Choroid plexus epithelial cell (primary cell): ENCODE results near the gene LYSMD3.

Source experiments
- DNase-seq: peaks from one replicate; pipeline ENCODE4 v3.0.0-alpha.2; 2010; ENCODE audit warnings: low read depth
- H3K4me3 ChIP-seq: 2 replicates; pipeline ENCODE4 v1.5.1; 2011; ENCODE audit warnings: low read depth, mild to moderate bottlenecking, control low read depth, low read length, moderate library complexity
- CTCF ChIP-seq: conservative IDR thresholded peaks from 2 replicates; pipeline ENCODE4 v1.5.1; 2011; ENCODE audit warnings: low read depth, mild to moderate bottlenecking, control low read depth, inconsistent platforms, low read length, moderate library complexity

LYSMD3 gene

GRCh38 chr5:90494043-90494442 lies 35.3 kb downstream of the LYSMD3 start:
- H3K4me3 ChIP-seq: no peak overlapping the region
- no peak for TF ChIP-seq CTCF
- no peak for DNase-seq

- DNase-seq: peak; percentile 50
- H3K4me3 ChIP-seq: no peak overlapping the region
- no peak for TF ChIP-seq CTCF
Measured at GRCh38 chr5:90488791-90489190, 40.6 kb downstream of the LYSMD3 start.

GRCh38 chr5:90484540-90484939 lies 44.8 kb downstream of the LYSMD3 start:
- no peak for TF ChIP-seq CTCF
- H3K4me3 ChIP-seq: no peak overlapping the region
- DNase-seq: peak; percentile 49

GRCh38 chr5:90483206-90483605 lies 46.2 kb downstream of the LYSMD3 start:
- no peak for TF ChIP-seq CTCF
- H3K4me3 ChIP-seq: no peak overlapping the region
- peak; percentile 39 for DNase-seq

GRCh38 chr5:90480699-90481098 lies 48.7 kb downstream of the LYSMD3 start:
- no peak for TF ChIP-seq CTCF
- DNase-seq: no peak
- H3K4me3 ChIP-seq: no peak overlapping the region

GRCh38 chr5:90479611-90480385 lies 49.6 kb downstream of the LYSMD3 start:
- no peak for DNase-seq
- TF ChIP-seq CTCF: no peak

GRCh38 chr5:90477621-90478215 lies 51.7 kb downstream of the LYSMD3 start:
- no peak for TF ChIP-seq CTCF
- no peak overlapping the region for H3K4me3 ChIP-seq
- no peak for DNase-seq

More at GRCh38 chr5:90479611-90480385, 49.6 kb downstream of the LYSMD3 start:
- no peak overlapping the region for H3K4me3 ChIP-seq
